Keratinocyte (primary cell): ENCODE measurements around the gene RNF112. TPM values are rescaled to one million over a fixed set of nuclear protein-coding genes. Genes with fewer than 3 reads are reported as not detected.

Experiments
- DNase-seq: peaks from one replicate; pipeline ENCODE4 v3.0.0-alpha.2; 2011; ENCODE audit warnings: low read depth, missing footprints, low spot score
- FAIRE-seq: peaks from 2 replicates; lab custom pipeline; 2011; peaks lifted over from hg19 to GRCh38; lab: Jason Lieb, UNC
- H2AFZ ChIP-seq: 2 replicates; pipeline ENCODE4 v1.6.0; 2012; ENCODE audit warnings: low read length, control low read depth, inconsistent platforms; ENCODE audit not compliant: control insufficient read depth
- H3K27ac ChIP-seq: 2 replicates; pipeline ENCODE4 v1.5.1; 2011; ENCODE audit warnings: low read length; ENCODE audit not compliant: control insufficient read depth, insufficient read depth
- H3K27me3 ChIP-seq: 3 replicates; pipeline ENCODE4 v1.6.0; 2011; ENCODE audit warnings: low read length; ENCODE audit not compliant: control insufficient read depth, insufficient read depth; ENCODE audit errors: extremely low read depth
- H3K36me3 ChIP-seq, 2 experiments: 2 replicates in 1 of 2; 3 replicates in 1 of 2; pipeline ENCODE4 v1.5.1; 2011; ENCODE audit warnings: low read length in 2 of 2, mild to moderate bottlenecking in 1 of 2; ENCODE audit not compliant: control insufficient read depth in 2 of 2, insufficient read depth in 2 of 2; ENCODE audit errors: extremely low read depth in 1 of 2
- H3K4me1 ChIP-seq: 3 replicates; pipeline ENCODE4 v1.5.1; 2011; ENCODE audit warnings: low read length; ENCODE audit not compliant: control insufficient read depth, insufficient read depth; ENCODE audit errors: extremely low read depth
- H3K4me2 ChIP-seq: 3 replicates; pipeline ENCODE4 v1.6.0; 2011; ENCODE audit warnings: low read depth, low read length; ENCODE audit not compliant: control insufficient read depth, insufficient read depth; ENCODE audit errors: extremely low read depth
- H3K4me3 ChIP-seq, 3 experiments: fragments of 200-600 bp in 1 of 3; sonication (generic) in 1 of 3; 2 replicates in 2 of 3; 3 replicates in 1 of 3; pipeline ENCODE4 v1.5.1; 2011 to 2016; ENCODE audit warnings: low read length in 3 of 3, mild to moderate bottlenecking in 3 of 3, control low read depth in 2 of 3, inconsistent platforms in 1 of 3, low read depth in 1 of 3, mixed read lengths in 1 of 3, mixed run types in 1 of 3, moderate library complexity in 1 of 3; ENCODE audit not compliant: control insufficient read depth in 2 of 3, insufficient read depth in 2 of 3; ENCODE audit errors: extremely low read depth in 1 of 3
- H3K79me2 ChIP-seq: 2 replicates; pipeline ENCODE4 v1.6.0; 2012; ENCODE audit warnings: low read length; ENCODE audit not compliant: control insufficient read depth, insufficient read depth
- H3K9ac ChIP-seq: 3 replicates; pipeline ENCODE4 v1.6.0; 2011; ENCODE audit warnings: low read length; ENCODE audit not compliant: control insufficient read depth, insufficient read depth; ENCODE audit errors: extremely low read depth
- H3K9me1 ChIP-seq: 3 replicates; pipeline ENCODE4 v1.6.0; 2011; ENCODE audit warnings: low read length; ENCODE audit not compliant: control insufficient read depth, insufficient read depth; ENCODE audit errors: extremely low read depth
- H3K9me3 ChIP-seq: 2 replicates; pipeline ENCODE4 v1.5.1; 2012; ENCODE audit warnings: low read depth, low read length; ENCODE audit not compliant: control insufficient read depth
- H4K20me1 ChIP-seq: 3 replicates; pipeline ENCODE4 v1.6.0; 2011; ENCODE audit warnings: low read length; ENCODE audit not compliant: control insufficient read depth, insufficient read depth; ENCODE audit errors: extremely low read depth
- CTCF ChIP-seq, 3 experiments: IDR thresholded peaks in 1 of 3; conservative IDR thresholded peaks in 1 of 3; optimal IDR thresholded peaks in 1 of 3; 2 replicates in 2 of 3; 3 replicates in 1 of 3; pipeline versions ENCODE3 to v1.5.1; 2011; ENCODE audit warnings: low read length in 3 of 3, mild to moderate bottlenecking in 3 of 3, moderate library complexity in 2 of 3, control low read depth in 1 of 3, inconsistent platforms in 1 of 3; ENCODE audit not compliant: insufficient read depth in 2 of 3; ENCODE audit errors: extremely low read depth in 1 of 3
- EZH2 ChIP-seq: IDR thresholded peaks from one replicate; pipeline ENCODE4 v1.6.1; 2012; ENCODE audit warnings: inconsistent platforms, mild to moderate bottlenecking, low read length, moderate library complexity
- dilution Hi-C: fragments of 300-500 bp; cut with MboI; formaldehyde crosslinking; loops from one replicate; pipeline ENCODE4 v1.7.0; 2020; ENCODE audit warnings: low sequenced_read_pairs; ENCODE audit not compliant: extremely low pct_ligation_motif_present
- polyA plus RNA-seq, 5 experiments: library from polyadenylated mRNA; depleted of rRNA in 3 of 5; stranded (reverse) in 3 of 5; stranded (forward) in 1 of 5; unstranded in 1 of 5; fragments of >200 nt; gene quantifications; 1 replicate in 1 of 5; 2 replicates in 3 of 5; 3 replicates in 1 of 5; pipeline versions ENCODE4 v1.2.1 to v1.2.3, GENCODE V29; 2011 to 2012; ENCODE audit warnings: missing spikeins in 2 of 5, low read depth in 1 of 5, low replicate concordance in 1 of 5

The RNF112 gene
- polyA plus RNA-seq, 1 donor (not counting 4 experiments of a cell fraction or from before 2014, with no cell fraction given), result 0.05 TPM

GRCh38 chr17:19386974-19387920 lies 23.8 kb upstream of the RNF112 start, which contains the start of gene MFAP4:
Gene MFAP4 (minus strand): TSS chr17:19387190. CDS start chr17:19387155, 35 bp downstream.
- Histone ChIP-seq H4K20me1 (no peaks in the 10 kb centered on the region), H3K4me1 (peaks cover 19% of the 10 kb centered on the region), H3K9me1 (no peaks in the 10 kb centered on the region), H3K79me2 (no peaks in the 10 kb centered on the region), H3K9ac (no peak within 1 kb of the TSS), H3K27me3 (no peaks in the 10 kb centered on the region), H3K4me3 (no peak within 1 kb of the TSS), H3K36me3 (peaks cover 8 to 10% of the 10 kb centered on the region in 2 experiments), H3K4me2 (no peak within 1 kb of the TSS), H3K27ac (peak within 1 kb of the TSS; percentile 13), H2AFZ (no peak within 1 kb of the TSS), H3K9me3 (no peaks in the 10 kb centered on the region)
- dilution Hi-C loops, result no loop called here
- FAIRE-seq (no peak), DNase-seq (no peak)
- TF ChIP-seq CTCF (optimal IDR thresholded peaks at IDR 0.05 in 1 of 3, IDR thresholded peaks at IDR 0.05 in 1 of 3, conservative IDR thresholded peaks at IDR 0.05 in 1 of 3; ENCODE audit: extremely low read depth in 1 of 3, insufficient read depth in 2 of 3, low read length in 3 of 3) (no peak), EZH2 (no peak)

- TF ChIP-seq EZH2 (no peak), CTCF (optimal IDR thresholded peaks at IDR 0.05 in 1 of 3, IDR thresholded peaks at IDR 0.05 in 1 of 3, conservative IDR thresholded peaks at IDR 0.05 in 1 of 3; ENCODE audit: extremely low read depth in 1 of 3, insufficient read depth in 2 of 3, low read length in 3 of 3) (no peak)
- Histone ChIP-seq H3K4me1 (peaks cover 19% of the 10 kb centered on the region), H3K4me2 (no peak overlapping the region), H3K27ac (no peak overlapping the region), H3K9ac (no peak overlapping the region), H3K9me3 (no peaks in the 10 kb centered on the region), H3K79me2 (no peaks in the 10 kb centered on the region), H2AFZ (no peak overlapping the region), H3K4me3 (no peak overlapping the region), H3K27me3 (no peaks in the 10 kb centered on the region), H3K9me1 (no peaks in the 10 kb centered on the region), H3K36me3 (peaks cover under 1 to 3% of the 10 kb centered on the region in 2 experiments), H4K20me1 (no peaks in the 10 kb centered on the region)
- FAIRE-seq (peak; percentile 52), DNase-seq (no peak)
- dilution Hi-C loops, result no loop called here
Observed at GRCh38 chr17:19387921-19388521, 23.0 kb upstream of the RNF112 start.
